ENCODE data around the gene ADAMTSL2.

GRCh38 chr9:133575186-133576030 lies 40.9 kb downstream of the ADAMTSL2 start:
- TF ChIP-seq, protein P1, sequence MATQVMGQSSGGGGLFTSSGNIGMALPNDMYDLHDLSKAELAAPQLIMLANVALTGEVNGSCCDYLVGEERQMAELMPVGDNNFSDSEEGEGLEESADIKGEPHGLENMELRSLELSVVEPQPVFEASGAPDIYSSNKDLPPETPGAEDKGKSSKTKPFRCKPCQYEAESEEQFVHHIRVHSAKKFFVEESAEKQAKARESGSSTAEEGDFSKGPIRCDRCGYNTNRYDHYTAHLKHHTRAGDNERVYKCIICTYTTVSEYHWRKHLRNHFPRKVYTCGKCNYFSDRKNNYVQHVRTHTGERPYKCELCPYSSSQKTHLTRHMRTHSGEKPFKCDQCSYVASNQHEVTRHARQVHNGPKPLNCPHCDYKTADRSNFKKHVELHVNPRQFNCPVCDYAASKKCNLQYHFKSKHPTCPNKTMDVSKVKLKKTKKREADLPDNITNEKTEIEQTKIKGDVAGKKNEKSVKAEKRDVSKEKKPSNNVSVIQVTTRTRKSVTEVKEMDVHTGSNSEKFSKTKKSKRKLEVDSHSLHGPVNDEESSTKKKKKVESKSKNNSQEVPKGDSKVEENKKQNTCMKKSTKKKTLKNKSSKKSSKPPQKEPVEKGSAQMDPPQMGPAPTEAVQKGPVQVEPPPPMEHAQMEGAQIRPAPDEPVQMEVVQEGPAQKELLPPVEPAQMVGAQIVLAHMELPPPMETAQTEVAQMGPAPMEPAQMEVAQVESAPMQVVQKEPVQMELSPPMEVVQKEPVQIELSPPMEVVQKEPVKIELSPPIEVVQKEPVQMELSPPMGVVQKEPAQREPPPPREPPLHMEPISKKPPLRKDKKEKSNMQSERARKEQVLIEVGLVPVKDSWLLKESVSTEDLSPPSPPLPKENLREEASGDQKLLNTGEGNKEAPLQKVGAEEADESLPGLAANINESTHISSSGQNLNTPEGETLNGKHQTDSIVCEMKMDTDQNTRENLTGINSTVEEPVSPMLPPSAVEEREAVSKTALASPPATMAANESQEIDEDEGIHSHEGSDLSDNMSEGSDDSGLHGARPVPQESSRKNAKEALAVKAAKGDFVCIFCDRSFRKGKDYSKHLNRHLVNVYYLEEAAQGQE (IDR thresholded peaks at IDR 0.05) = no peak
- no peak for TF ChIP-seq CHD2 (IDR thresholded peaks at IDR 0.05; ENCODE audit: low read length, partially characterized antibody)
- TF ChIP-seq NPAS2 (CRISPR knock-in tag; IDR thresholded peaks at IDR 0.05; ENCODE audit: borderline replicate concordance) = no peak
- TF ChIP-seq RCOR1 (IDR thresholded peaks at IDR 0.05; ENCODE audit: low read depth, low read length) = no peak
- TF ChIP-seq USF2 (IDR thresholded peaks at IDR 0.05) = no peak
- TF ChIP-seq CTCF (IDR thresholded peaks at IDR 0.05) = no peak
- TF ChIP-seq NR3C1 (IDR thresholded peaks at IDR 0.05) = no peak
- no peak for TF ChIP-seq KDM5A (IDR thresholded peaks at IDR 0.05)
- no peak for TF ChIP-seq CBX8 (IDR thresholded peaks at IDR 0.05)
- no peak for TF ChIP-seq JUNB (IDR thresholded peaks at IDR 0.05)
